ENCODE data around the gene TLR9. TPM values are rescaled to one million over a fixed set of nuclear protein-coding genes. Genes with fewer than 3 reads are reported as not detected.
A peak's percentile ranks its signal among the peaks of the same experiment; 100 is the strongest.
"Not testable (repeated sequence)": the region's sequence is repeated elsewhere in the genome, so short reads cannot be mapped to it uniquely, and the experiment has no call there.

TLR9 gene
- 10.4 TPM for polyA plus RNA-seq

GRCh38 chr3:52225452-52226228 is at the start of gene TLR9:
Gene TLR9, minus strand, starts transcription at chr3:52225645. Its CDS starts 116 bp downstream, at chr3:52225529.
- peaks cover 7% of the 10 kb centered on the region for H3K36me3 Mint-ChIP-seq
- peak within 1 kb of the TSS; percentile 85 to 99 (median 93) for H3K4me3 Mint-ChIP-seq
- H3K27me3 Mint-ChIP-seq: peaks cover 2% of the 10 kb centered on the region
- H3K27ac Mint-ChIP-seq: peak within 1 kb of the TSS; percentile 92 to 96 (median 94)
- no peaks in the 10 kb centered on the region for H3K9me3 Mint-ChIP-seq
- peaks cover 27 to 46% (median 38%) of the 10 kb centered on the region in 3 donors for H3K4me1 Mint-ChIP-seq

- peak overlapping the region in 2 of 3 donors; percentile 31 to 88 for H3K27ac Mint-ChIP-seq
- peak overlapping the region in 3 of 4 donors; percentile 80 to 95 (median 93) for H3K4me3 Mint-ChIP-seq
- not testable (repeated sequence) for H3K36me3 Mint-ChIP-seq, H3K27me3 Mint-ChIP-seq, H3K9me3 Mint-ChIP-seq
- peaks cover 40 to 59% (median 57%) of the 10 kb centered on the region in 3 donors for H3K4me1 Mint-ChIP-seq
Measured at GRCh38 chr3:52274781-52275180, 49.3 kb upstream of the TLR9 start.

- H3K4me3 Mint-ChIP-seq: peak overlapping the region in 3 of 4 donors; percentile 65 to 86 (median 74)
- H3K27me3 Mint-ChIP-seq: no peaks in the 10 kb centered on the region
- H3K9me3 Mint-ChIP-seq: peaks cover 0 to 2% (median 0%) of the 10 kb centered on the region in 3 donors
- H3K27ac Mint-ChIP-seq: peak overlapping the region in 2 of 3 donors; percentile 49 to 87
- H3K36me3 Mint-ChIP-seq: peaks cover 7% of the 10 kb centered on the region
- peaks cover 37 to 62% (median 62%) of the 10 kb centered on the region in 3 donors for H3K4me1 Mint-ChIP-seq
Measured at GRCh38 chr3:52272831-52273230, 47.4 kb upstream of the TLR9 start.

- Mint-ChIP-seq H3K27ac (peak overlapping the region; percentile 85 to 97 (median 87)), H3K4me1 (peaks cover 44 to 65% (median 61%) of the 10 kb centered on the region in 3 donors), H3K4me3 (peak overlapping the region in 3 of 4 donors; percentile 80 to 81 (median 80))
- H3K27me3 Mint-ChIP-seq, H3K9me3 Mint-ChIP-seq, H3K36me3 Mint-ChIP-seq: not testable (repeated sequence)
Measured at GRCh38 chr3:52272172-52272571, 46.7 kb upstream of the TLR9 start.

GRCh38 chr3:52270252-52270754 is 44.9 kb upstream of the TLR9 start:
- H3K4me1 Mint-ChIP-seq: peaks cover 37 to 57% (median 54%) of the 10 kb centered on the region in 3 donors
- no peaks in the 10 kb centered on the region for H3K27me3 Mint-ChIP-seq
- H3K27ac Mint-ChIP-seq: peak overlapping the region; percentile 85 to 97 (median 87)
- H3K4me3 Mint-ChIP-seq: peak overlapping the region; percentile 46 to 81 (median 80)
- peaks cover 7% of the 10 kb centered on the region for H3K36me3 Mint-ChIP-seq
- H3K9me3 Mint-ChIP-seq: no peaks in the 10 kb centered on the region

- Mint-ChIP-seq H3K4me1 (peaks cover 34 to 55% (median 50%) of the 10 kb centered on the region in 3 donors), H3K9me3 (no peaks in the 10 kb centered on the region), H3K4me3 (peak overlapping the region in 3 of 4 donors; percentile 80 to 81 (median 80)), H3K36me3 (peaks cover 7% of the 10 kb centered on the region), H3K27ac (peak overlapping the region; percentile 85 to 97 (median 87)), H3K27me3 (no peaks in the 10 kb centered on the region)
Measured at GRCh38 chr3:52269776-52270175, 44.3 kb upstream of the TLR9 start.

- peaks cover 7% of the 10 kb centered on the region for H3K36me3 Mint-ChIP-seq
- peak overlapping the region in 2 of 4 donors; percentile 27 to 32 for H3K4me3 Mint-ChIP-seq
- H3K4me1 Mint-ChIP-seq: peaks cover 49 to 57% (median 57%) of the 10 kb centered on the region in 3 donors
- H3K9me3 Mint-ChIP-seq: no peaks in the 10 kb centered on the region
- no peaks in the 10 kb centered on the region for H3K27me3 Mint-ChIP-seq
- H3K27ac Mint-ChIP-seq: peak overlapping the region; percentile 14 to 74 (median 69)
Measured at GRCh38 chr3:52268036-52268435, 42.6 kb upstream of the TLR9 start.

- Mint-ChIP-seq H3K36me3 (peaks cover 10% of the 10 kb centered on the region), H3K4me3 (no peak overlapping the region), H3K27ac (no peak overlapping the region), H3K27me3 (no peaks in the 10 kb centered on the region), H3K4me1 (peaks cover 46 to 55% (median 55%) of the 10 kb centered on the region in 3 donors), H3K9me3 (no peaks in the 10 kb centered on the region)
Measured at GRCh38 chr3:52265387-52265786, 39.9 kb upstream of the TLR9 start.

GRCh38 chr3:52262447-52262846 is 37.0 kb upstream of the TLR9 start:
- H3K36me3 Mint-ChIP-seq: peaks cover 12% of the 10 kb centered on the region
- no peaks in the 10 kb centered on the region for H3K27me3 Mint-ChIP-seq
- no peaks in the 10 kb centered on the region for H3K9me3 Mint-ChIP-seq
- peak overlapping the region; percentile 9 to 80 (median 76) for H3K27ac Mint-ChIP-seq
- H3K4me3 Mint-ChIP-seq: peak overlapping the region in 3 of 4 donors; percentile 20 to 88 (median 31)
- peaks cover 36 to 45% (median 38%) of the 10 kb centered on the region in 3 donors for H3K4me1 Mint-ChIP-seq

- Mint-ChIP-seq H3K27ac (peak overlapping the region in 2 of 3 donors; percentile 34 to 87), H3K27me3 (no peaks in the 10 kb centered on the region), H3K4me1 (peaks cover 34 to 39% (median 38%) of the 10 kb centered on the region in 3 donors), H3K9me3 (no peaks in the 10 kb centered on the region), H3K36me3 (peaks cover 11% of the 10 kb centered on the region), H3K4me3 (no peak overlapping the region)
Measured at GRCh38 chr3:52259448-52259847, 34.0 kb upstream of the TLR9 start.

GRCh38 chr3:52259035-52259434 is 33.6 kb upstream of the TLR9 start:
- Mint-ChIP-seq H3K27ac (peak overlapping the region in 2 of 3 donors; percentile 34 to 87), H3K9me3 (no peaks in the 10 kb centered on the region), H3K27me3 (no peaks in the 10 kb centered on the region)

GRCh38 chr3:52257911-52258310 is 32.5 kb upstream of the TLR9 start:
- no peak overlapping the region for H3K4me3 Mint-ChIP-seq
- H3K27me3 Mint-ChIP-seq: no peaks in the 10 kb centered on the region
- peaks cover 12% of the 10 kb centered on the region for H3K36me3 Mint-ChIP-seq
- peaks cover 34 to 41% (median 37%) of the 10 kb centered on the region in 3 donors for H3K4me1 Mint-ChIP-seq
- no peaks in the 10 kb centered on the region for H3K9me3 Mint-ChIP-seq
- H3K27ac Mint-ChIP-seq: peak overlapping the region in 1 of 3 donors; percentile 71

More at GRCh38 chr3:52259035-52259434, 33.6 kb upstream of the TLR9 start:
- Mint-ChIP-seq H3K4me3 (no peak overlapping the region), H3K36me3 (peaks cover 10% of the 10 kb centered on the region), H3K4me1 (peaks cover 34 to 38% (median 37%) of the 10 kb centered on the region in 3 donors)

- peaks cover 14% of the 10 kb centered on the region for H3K36me3 Mint-ChIP-seq
Measured at GRCh38 chr3:52256622-52257021, 31.2 kb upstream of the TLR9 start.

GRCh38 chr3:52256159-52256558 is 30.7 kb upstream of the TLR9 start:
- Mint-ChIP-seq H3K27me3 (no peaks in the 10 kb centered on the region), H3K4me3 (no peak overlapping the region), H3K36me3 (peaks cover 13% of the 10 kb centered on the region), H3K9me3 (no peaks in the 10 kb centered on the region), H3K4me1 (peaks cover 20 to 29% (median 23%) of the 10 kb centered on the region in 3 donors), H3K27ac (peak overlapping the region in 1 of 3 donors; percentile 73)

More at GRCh38 chr3:52256622-52257021, 31.2 kb upstream of the TLR9 start:
- peak overlapping the region in 1 of 3 donors; percentile 67 for H3K27ac Mint-ChIP-seq
- no peak overlapping the region for H3K4me3 Mint-ChIP-seq
- no peaks in the 10 kb centered on the region for H3K9me3 Mint-ChIP-seq
- H3K27me3 Mint-ChIP-seq: no peaks in the 10 kb centered on the region
- peaks cover 23 to 34% (median 28%) of the 10 kb centered on the region in 3 donors for H3K4me1 Mint-ChIP-seq

GRCh38 chr3:52254608-52255007 is 29.2 kb upstream of the TLR9 start:
- Mint-ChIP-seq H3K9me3 (no peaks in the 10 kb centered on the region), H3K27ac (peak overlapping the region in 1 of 3 donors; percentile 96), H3K4me1 (peaks cover 18 to 37% (median 19%) of the 10 kb centered on the region in 3 donors), H3K27me3 (no peaks in the 10 kb centered on the region), H3K4me3 (peak overlapping the region in 2 of 4 donors; percentile 45 to 65), H3K36me3 (peaks cover 10% of the 10 kb centered on the region)
